ENCODE results near the gene TAX1BP3.

DNA sequence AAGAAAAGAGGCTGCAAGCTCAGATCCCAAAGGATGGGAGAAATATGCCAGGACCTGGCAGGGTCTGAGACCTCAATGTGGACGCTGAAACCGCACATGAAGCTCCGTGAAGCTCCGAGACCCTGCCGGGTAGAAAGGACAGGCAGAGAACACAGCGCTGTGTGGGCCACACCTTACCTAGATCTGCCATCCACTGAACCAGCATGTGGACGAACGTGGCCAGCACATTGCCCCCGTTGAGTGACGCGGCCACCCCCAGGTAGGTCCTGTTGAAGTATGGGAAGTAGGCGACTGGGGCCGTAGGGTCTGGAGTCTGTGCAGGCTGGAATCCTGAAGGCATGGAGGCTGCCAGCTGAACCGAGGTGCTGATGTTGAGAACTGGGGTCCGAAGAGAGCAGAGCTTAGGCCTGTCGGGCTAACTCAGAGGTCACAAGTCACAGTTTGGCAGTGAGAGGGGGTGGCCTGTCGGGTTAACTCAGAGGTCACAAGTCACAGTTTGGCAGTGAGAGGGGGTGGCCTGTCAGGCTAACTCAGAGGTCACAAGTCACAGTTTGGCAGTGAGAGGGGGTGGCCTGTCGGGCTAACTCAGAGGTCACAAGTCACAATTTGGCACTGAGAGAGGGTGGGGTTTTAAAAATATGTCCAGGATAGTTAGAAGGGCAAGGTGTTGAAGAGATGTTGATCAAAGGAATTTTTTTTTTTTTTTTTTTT, 53.1 kb downstream of the TAX1BP3 start:
- TF ChIP-seq, protein P1, sequence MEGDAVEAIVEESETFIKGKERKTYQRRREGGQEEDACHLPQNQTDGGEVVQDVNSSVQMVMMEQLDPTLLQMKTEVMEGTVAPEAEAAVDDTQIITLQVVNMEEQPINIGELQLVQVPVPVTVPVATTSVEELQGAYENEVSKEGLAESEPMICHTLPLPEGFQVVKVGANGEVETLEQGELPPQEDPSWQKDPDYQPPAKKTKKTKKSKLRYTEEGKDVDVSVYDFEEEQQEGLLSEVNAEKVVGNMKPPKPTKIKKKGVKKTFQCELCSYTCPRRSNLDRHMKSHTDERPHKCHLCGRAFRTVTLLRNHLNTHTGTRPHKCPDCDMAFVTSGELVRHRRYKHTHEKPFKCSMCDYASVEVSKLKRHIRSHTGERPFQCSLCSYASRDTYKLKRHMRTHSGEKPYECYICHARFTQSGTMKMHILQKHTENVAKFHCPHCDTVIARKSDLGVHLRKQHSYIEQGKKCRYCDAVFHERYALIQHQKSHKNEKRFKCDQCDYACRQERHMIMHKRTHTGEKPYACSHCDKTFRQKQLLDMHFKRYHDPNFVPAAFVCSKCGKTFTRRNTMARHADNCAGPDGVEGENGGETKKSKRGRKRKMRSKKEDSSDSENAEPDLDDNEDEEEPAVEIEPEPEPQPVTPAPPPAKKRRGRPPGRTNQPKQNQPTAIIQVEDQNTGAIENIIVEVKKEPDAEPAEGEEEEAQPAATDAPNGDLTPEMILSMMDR (IDR thresholded peaks at IDR 0.05), result no peak
- TF ChIP-seq POLR2AphosphoS5 (IDR thresholded peaks at IDR 0.05; ENCODE audit: low read depth, low read length), result no peak
- TF ChIP-seq, protein P2, sequence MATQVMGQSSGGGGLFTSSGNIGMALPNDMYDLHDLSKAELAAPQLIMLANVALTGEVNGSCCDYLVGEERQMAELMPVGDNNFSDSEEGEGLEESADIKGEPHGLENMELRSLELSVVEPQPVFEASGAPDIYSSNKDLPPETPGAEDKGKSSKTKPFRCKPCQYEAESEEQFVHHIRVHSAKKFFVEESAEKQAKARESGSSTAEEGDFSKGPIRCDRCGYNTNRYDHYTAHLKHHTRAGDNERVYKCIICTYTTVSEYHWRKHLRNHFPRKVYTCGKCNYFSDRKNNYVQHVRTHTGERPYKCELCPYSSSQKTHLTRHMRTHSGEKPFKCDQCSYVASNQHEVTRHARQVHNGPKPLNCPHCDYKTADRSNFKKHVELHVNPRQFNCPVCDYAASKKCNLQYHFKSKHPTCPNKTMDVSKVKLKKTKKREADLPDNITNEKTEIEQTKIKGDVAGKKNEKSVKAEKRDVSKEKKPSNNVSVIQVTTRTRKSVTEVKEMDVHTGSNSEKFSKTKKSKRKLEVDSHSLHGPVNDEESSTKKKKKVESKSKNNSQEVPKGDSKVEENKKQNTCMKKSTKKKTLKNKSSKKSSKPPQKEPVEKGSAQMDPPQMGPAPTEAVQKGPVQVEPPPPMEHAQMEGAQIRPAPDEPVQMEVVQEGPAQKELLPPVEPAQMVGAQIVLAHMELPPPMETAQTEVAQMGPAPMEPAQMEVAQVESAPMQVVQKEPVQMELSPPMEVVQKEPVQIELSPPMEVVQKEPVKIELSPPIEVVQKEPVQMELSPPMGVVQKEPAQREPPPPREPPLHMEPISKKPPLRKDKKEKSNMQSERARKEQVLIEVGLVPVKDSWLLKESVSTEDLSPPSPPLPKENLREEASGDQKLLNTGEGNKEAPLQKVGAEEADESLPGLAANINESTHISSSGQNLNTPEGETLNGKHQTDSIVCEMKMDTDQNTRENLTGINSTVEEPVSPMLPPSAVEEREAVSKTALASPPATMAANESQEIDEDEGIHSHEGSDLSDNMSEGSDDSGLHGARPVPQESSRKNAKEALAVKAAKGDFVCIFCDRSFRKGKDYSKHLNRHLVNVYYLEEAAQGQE (IDR thresholded peaks at IDR 0.05; ENCODE audit: insufficient read depth in 1 of 2, low read depth in 2 of 2, low read length in 1 of 2), result no peak
